HepG2 (cell line): ENCODE data around the gene PDZD7. TPM values are rescaled to one million over a fixed set of nuclear protein-coding genes. Genes with fewer than 3 reads are reported as not detected.
A peak's percentile ranks its signal among the peaks of the same experiment; 100 is the strongest.

Source experiments
- HBP1 ChIP-seq: IDR thresholded peaks from 2 replicates; pipeline ENCODE4 v1.6.1; 2016; ENCODE audit warnings: low read depth, control low read depth
- KMT2B ChIP-seq: IDR thresholded peaks from 2 replicates; pipeline ENCODE4 v1.6.1; 2016; ENCODE audit warnings: missing genetic modification reagents, missing compliant biosample characterization
- NFKBIZ ChIP-seq: IDR thresholded peaks from 2 replicates; pipeline ENCODE4 v1.6.1; 2018; ENCODE audit warnings: missing genetic modification reagents, missing compliant biosample characterization
- NR2F2 ChIP-seq: IDR thresholded peaks from 2 replicates; pipeline ENCODE4 v1.6.1; 2012; ENCODE audit warnings: low read depth, inconsistent platforms, borderline replicate concordance
- PHF20 ChIP-seq: sonication (generic); formaldehyde crosslinking; IDR thresholded peaks from 2 replicates; pipeline ENCODE4 v1.5.0; 2020; ENCODE audit warnings: mild to moderate bottlenecking, missing genetic modification reagents
- RXRA ChIP-seq: sonication (generic); formaldehyde crosslinking; IDR thresholded peaks from 2 replicates; pipeline ENCODE4 v1.5.1; 2020; ENCODE audit warnings: missing genetic modification reagents
- TEF ChIP-seq: sonication (generic); formaldehyde crosslinking; IDR thresholded peaks from 2 replicates; pipeline ENCODE4 v1.5.0; 2020; ENCODE audit warnings: missing genetic modification reagents
- TOE1 ChIP-seq: sonication (generic); formaldehyde crosslinking; IDR thresholded peaks from 2 replicates; pipeline ENCODE4 v1.4.0; 2020; ENCODE audit warnings: mild to moderate bottlenecking, missing genetic modification reagents
- YEATS2 ChIP-seq: sonication (generic); formaldehyde crosslinking; IDR thresholded peaks from 2 replicates; pipeline ENCODE4 v1.4.0; 2020; ENCODE audit warnings: missing genetic modification reagents, borderline replicate concordance
- ZBTB39 ChIP-seq: sonication (generic); formaldehyde crosslinking; IDR thresholded peaks from 2 replicates; pipeline ENCODE4 v1.5.0; 2020; ENCODE audit warnings: missing genetic modification reagents
- ZBTB40 ChIP-seq, 2 experiments: fragments of 450-650 bp in 1 of 2; sonication (generic) in 1 of 2; formaldehyde crosslinking in 1 of 2; IDR thresholded peaks; 2 replicates each; pipeline versions ENCODE4 v1.6.1 to v1.8.0; 2016 to 2022; ENCODE audit warnings: antibody characterized with exemption in 1 of 2, mild to moderate bottlenecking in 1 of 2, missing genetic modification reagents in 1 of 2
- ZNF160 ChIP-seq: sonication (generic); formaldehyde crosslinking; IDR thresholded peaks from 2 replicates; pipeline ENCODE4 v1.8.0; 2022; ENCODE audit warnings: mild to moderate bottlenecking, inconsistent platforms, missing genetic modification reagents
- ZNF598 ChIP-seq: sonication (generic); formaldehyde crosslinking; IDR thresholded peaks from 2 replicates; pipeline ENCODE4 v1.5.1; 2020; ENCODE audit warnings: mild to moderate bottlenecking, missing genetic modification reagents, borderline replicate concordance
- ZSCAN31 ChIP-seq: sonication (generic); formaldehyde crosslinking; IDR thresholded peaks from 2 replicates; pipeline ENCODE4 v1.5.0; 2020; ENCODE audit warnings: low read depth, mild to moderate bottlenecking, missing genetic modification reagents
- polyA plus RNA-seq, 8 experiments: library from polyadenylated mRNA; depleted of rRNA in 3 of 8; stranded (reverse) in 7 of 8; unstranded in 1 of 8; fragments of >200 nt; fragmentation: Illumina TruSeq in 4 of 8; extraction: Trizol in 4 of 8; gene quantifications; 2 replicates each; pipeline versions ENCODE4 v1.2.1 to v1.2.3, GENCODE V29; 2011 to 2016; ENCODE audit warnings: low read depth in 4 of 8, missing spikeins in 1 of 8, mixed read lengths in 1 of 8; ENCODE audit not compliant: insufficient read depth in 1 of 8
- total RNA-seq, 5 experiments: library from RNA; depleted of rRNA; stranded (reverse); fragments of >200 nt; fragmentation: Illumina TruSeq; extraction: Trizol; gene quantifications; 2 replicates each; pipeline ENCODE4 v1.2.3, GENCODE V29; 2016; ENCODE audit warnings: low read depth in 1 of 5

The PDZD7 gene
- total and polyA plus RNA-seq, 2 of the 13 experiments (the other 11 are each of a cell fraction or from before 2014, with no cell fraction given) = 0.58 to 0.73 TPM

GRCh38 chr10:101042667-101043362 lies 11.9 kb upstream of the PDZD7 start (continued):
- TF ChIP-seq ZBTB40 (IDR thresholded peaks at IDR 0.05) (no peak), ZBTB40 (CRISPR knock-in tag; IDR thresholded peaks at IDR 0.05) (0 out of 2 replicates have a peak, but pooled peaks have one; percentile 49), KMT2B (CRISPR knock-in tag) (peak; percentile 41; the same call in 1 of the 2 replicates), NFKBIZ (no peak), TEF (CRISPR knock-in tag) (no peak), YEATS2 (CRISPR knock-in tag) (0 out of 2 replicates have a peak, but pooled peaks have one; percentile 53), ZNF598 (CRISPR knock-in tag) (no peak), RXRA (CRISPR knock-in tag) (no peak), NR2F2 (no peak), ZBTB39 (CRISPR knock-in tag) (no peak), TOE1 (no peak), ZSCAN31 (CRISPR knock-in tag) (no peak), ZNF160 (CRISPR knock-in tag) (no peak), HBP1 (CRISPR knock-in tag) (no peak), PHF20 (CRISPR knock-in tag) (peak; percentile 62)
